HCT116 (cell line): ENCODE data around the gene ABHD2.

Source experiments
- JUND ChIP-seq: IDR thresholded peaks from 2 replicates; pipeline ENCODE4 v1.6.1; 2012
- POLR2A ChIP-seq: IDR thresholded peaks from 2 replicates; pipeline ENCODE4 v1.7.0; 2011; ENCODE audit warnings: borderline replicate concordance; ENCODE audit not compliant: insufficient read depth, insufficient read length; ENCODE audit errors: extremely low read depth
- SRF ChIP-seq: IDR thresholded peaks from 2 replicates; pipeline ENCODE4 v1.6.1; 2012; ENCODE audit warnings: low read depth
- ZBTB33 ChIP-seq: IDR thresholded peaks from 2 replicates; pipeline ENCODE4 v1.6.1; 2011; ENCODE audit warnings: mild to moderate bottlenecking, low read length, moderate library complexity; ENCODE audit not compliant: insufficient replicate concordance; ENCODE audit errors: extremely low read depth
- TF ChIP-seq, protein P1 (sequence below): IDR thresholded peaks from 2 replicates; pipeline ENCODE4 v1.6.1; 2012; ENCODE audit warnings: low read depth
- TF ChIP-seq, protein P2 (sequence below), 3 experiments: fragments of 200-600 bp in 1 of 3; sonication (generic) in 1 of 3; IDR thresholded peaks in 2 of 3; conservative IDR thresholded peaks in 1 of 3; 2 replicates each; pipeline ENCODE4 v1.5.1; 2012 to 2017; ENCODE audit warnings: low read depth in 2 of 3, low read length in 2 of 3, antibody characterized with exemption in 1 of 3, borderline replicate concordance in 1 of 3, control low read depth in 1 of 3, mild to moderate bottlenecking in 1 of 3, mixed read lengths in 1 of 3, mixed run types in 1 of 3, moderate library complexity in 1 of 3; ENCODE audit not compliant: insufficient read depth in 1 of 3

DNA sequence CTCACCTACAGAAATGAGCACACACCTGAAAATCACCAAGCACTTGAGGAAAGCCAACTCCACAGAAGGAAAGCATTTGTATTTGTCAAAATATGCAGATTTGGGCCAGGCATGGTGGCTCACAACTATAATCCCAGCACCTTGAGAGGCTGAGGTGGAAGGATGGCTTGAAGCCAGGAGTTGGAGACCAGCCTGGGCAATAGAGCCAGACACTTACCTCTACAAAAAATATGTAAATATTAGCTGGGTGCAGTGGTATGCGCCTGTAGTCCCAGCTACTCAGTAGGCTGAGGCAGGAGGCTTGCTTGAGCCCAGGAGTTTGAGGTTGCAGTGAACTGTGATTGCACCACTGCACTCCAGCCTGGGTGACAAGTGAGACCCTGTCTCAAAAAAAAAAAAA lies 120.8 kb downstream of the ABHD2 start:
- TF ChIP-seq, protein P1, sequence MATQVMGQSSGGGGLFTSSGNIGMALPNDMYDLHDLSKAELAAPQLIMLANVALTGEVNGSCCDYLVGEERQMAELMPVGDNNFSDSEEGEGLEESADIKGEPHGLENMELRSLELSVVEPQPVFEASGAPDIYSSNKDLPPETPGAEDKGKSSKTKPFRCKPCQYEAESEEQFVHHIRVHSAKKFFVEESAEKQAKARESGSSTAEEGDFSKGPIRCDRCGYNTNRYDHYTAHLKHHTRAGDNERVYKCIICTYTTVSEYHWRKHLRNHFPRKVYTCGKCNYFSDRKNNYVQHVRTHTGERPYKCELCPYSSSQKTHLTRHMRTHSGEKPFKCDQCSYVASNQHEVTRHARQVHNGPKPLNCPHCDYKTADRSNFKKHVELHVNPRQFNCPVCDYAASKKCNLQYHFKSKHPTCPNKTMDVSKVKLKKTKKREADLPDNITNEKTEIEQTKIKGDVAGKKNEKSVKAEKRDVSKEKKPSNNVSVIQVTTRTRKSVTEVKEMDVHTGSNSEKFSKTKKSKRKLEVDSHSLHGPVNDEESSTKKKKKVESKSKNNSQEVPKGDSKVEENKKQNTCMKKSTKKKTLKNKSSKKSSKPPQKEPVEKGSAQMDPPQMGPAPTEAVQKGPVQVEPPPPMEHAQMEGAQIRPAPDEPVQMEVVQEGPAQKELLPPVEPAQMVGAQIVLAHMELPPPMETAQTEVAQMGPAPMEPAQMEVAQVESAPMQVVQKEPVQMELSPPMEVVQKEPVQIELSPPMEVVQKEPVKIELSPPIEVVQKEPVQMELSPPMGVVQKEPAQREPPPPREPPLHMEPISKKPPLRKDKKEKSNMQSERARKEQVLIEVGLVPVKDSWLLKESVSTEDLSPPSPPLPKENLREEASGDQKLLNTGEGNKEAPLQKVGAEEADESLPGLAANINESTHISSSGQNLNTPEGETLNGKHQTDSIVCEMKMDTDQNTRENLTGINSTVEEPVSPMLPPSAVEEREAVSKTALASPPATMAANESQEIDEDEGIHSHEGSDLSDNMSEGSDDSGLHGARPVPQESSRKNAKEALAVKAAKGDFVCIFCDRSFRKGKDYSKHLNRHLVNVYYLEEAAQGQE = no peak
- TF ChIP-seq, protein P2, sequence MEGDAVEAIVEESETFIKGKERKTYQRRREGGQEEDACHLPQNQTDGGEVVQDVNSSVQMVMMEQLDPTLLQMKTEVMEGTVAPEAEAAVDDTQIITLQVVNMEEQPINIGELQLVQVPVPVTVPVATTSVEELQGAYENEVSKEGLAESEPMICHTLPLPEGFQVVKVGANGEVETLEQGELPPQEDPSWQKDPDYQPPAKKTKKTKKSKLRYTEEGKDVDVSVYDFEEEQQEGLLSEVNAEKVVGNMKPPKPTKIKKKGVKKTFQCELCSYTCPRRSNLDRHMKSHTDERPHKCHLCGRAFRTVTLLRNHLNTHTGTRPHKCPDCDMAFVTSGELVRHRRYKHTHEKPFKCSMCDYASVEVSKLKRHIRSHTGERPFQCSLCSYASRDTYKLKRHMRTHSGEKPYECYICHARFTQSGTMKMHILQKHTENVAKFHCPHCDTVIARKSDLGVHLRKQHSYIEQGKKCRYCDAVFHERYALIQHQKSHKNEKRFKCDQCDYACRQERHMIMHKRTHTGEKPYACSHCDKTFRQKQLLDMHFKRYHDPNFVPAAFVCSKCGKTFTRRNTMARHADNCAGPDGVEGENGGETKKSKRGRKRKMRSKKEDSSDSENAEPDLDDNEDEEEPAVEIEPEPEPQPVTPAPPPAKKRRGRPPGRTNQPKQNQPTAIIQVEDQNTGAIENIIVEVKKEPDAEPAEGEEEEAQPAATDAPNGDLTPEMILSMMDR (IDR thresholded peaks at IDR 0.05 in 2 of 3, conservative IDR thresholded peaks at IDR 0.05 in 1 of 3; ENCODE audit: borderline replicate concordance in 1 of 3, insufficient read depth in 1 of 3, low read depth in 2 of 3, low read length in 2 of 3) = no peak
- no peak for TF ChIP-seq JUND
- no peak for TF ChIP-seq ZBTB33
- TF ChIP-seq SRF = no peak
- TF ChIP-seq POLR2A = no peak
